Stimulated activated CD8-positive, alpha-beta memory T cell treated with anti-CD3 and anti-CD28 coated beads, Interleukin-2, amount 100 ng/mL, for 1 hour (primary cell): ENCODE data around the gene EGLN2.
"Not testable (repeated sequence)": the region's sequence is repeated elsewhere in the genome, so short reads cannot be mapped to it uniquely, and the experiment has no call there.

Source experiments
- DNase-seq, 2 donors: peaks; one replicate each; pipeline ENCODE4 v3.0.0-alpha.2; 2020; ENCODE audit warnings: low read depth in 2 of 2

EGLN2 gene

DNA sequence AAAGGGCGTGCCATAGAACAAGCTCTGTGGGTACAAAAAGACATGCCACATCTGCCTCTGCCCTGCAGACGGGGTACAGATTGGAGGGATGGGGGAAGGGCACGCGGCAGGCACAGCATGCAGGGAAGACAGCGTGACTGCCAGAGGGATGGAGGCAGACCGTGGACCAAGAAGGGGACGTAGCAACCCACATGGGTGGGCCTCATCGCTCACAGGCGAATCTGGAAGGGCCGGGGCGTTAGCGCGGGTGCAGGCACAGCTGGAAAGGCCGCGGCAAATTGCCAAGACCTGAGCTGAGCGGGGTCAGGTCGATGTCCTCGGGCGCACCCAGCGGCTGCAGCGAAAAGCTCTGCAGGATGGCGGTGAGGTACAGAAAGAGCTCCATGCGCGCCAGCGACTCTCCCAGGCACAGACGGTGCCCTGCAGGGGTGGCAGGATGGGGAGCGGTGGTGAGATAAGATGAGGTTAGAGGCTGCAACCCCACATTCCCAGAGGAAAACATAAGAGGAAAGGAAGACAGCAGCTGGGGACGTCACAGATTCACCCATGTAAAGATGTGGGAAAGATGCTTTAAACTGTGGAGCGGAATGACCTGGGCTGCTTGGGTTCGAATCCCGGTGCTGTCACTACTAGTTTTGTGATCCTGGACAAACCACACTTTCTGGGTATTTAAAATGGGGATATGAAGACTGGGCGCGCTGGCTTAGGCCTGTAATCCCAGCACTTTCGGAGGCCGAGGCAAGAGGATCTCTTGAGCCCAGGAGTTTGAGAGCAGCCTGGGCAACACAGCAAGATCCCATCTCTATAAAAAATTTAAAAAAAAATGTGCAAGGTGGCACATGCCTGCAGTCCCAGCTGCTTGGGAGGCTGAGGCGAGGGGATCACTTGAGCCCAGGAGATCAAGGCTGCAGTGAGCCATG lies 19.7 kb downstream of the EGLN2 start:
- peak in 1 of 2 donors; percentile 55 for DNase-seq

GRCh38 chr19:40819479-40820234 lies 20.7 kb downstream of the EGLN2 start:
- peak in 1 of 2 donors; percentile 45 for DNase-seq

GRCh38 chr19:40822161-40822560 lies 23.2 kb downstream of the EGLN2 start:
- no peak for DNase-seq

GRCh38 chr19:40822704-40823553 lies 23.9 kb downstream of the EGLN2 start:
- DNase-seq = not testable (repeated sequence)

- not testable (repeated sequence) for DNase-seq
Measured at GRCh38 chr19:40824916-40825315, 25.9 kb downstream of the EGLN2 start.

DNA sequence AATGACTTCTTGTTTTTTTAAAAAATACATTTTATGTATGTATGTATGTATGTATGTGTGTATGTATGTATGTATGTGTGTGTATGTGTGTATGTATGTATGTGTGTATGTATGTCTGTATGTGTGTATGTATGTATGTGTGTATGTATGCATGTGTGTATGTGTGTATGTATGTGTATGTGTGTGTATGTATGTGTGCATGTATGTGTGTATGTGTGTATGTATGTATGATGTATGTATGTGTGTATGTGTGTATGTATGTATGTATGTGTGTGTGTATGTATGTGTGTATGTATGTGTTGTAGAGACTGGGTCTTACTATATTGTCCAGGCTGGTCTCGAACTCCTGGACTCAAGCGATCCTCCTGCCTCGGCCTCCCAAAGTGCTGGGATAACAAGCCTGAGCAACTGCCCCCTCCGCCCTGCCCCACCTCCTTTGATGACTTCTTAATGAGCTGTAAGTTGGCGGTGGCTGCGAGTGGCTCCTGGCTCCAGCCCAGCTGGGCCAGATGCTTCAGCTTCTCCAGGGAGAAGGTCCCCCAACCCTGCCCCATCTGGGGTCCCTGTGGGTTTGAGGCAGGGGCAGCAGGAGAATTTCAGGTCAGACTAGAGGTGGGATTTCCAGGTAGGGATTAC lies 26.6 kb downstream of the EGLN2 start:
- DNase-seq = not testable (repeated sequence)

GRCh38 chr19:40826312-40826698 lies 27.3 kb downstream of the EGLN2 start:
- DNase-seq = not testable (repeated sequence)

DNA sequence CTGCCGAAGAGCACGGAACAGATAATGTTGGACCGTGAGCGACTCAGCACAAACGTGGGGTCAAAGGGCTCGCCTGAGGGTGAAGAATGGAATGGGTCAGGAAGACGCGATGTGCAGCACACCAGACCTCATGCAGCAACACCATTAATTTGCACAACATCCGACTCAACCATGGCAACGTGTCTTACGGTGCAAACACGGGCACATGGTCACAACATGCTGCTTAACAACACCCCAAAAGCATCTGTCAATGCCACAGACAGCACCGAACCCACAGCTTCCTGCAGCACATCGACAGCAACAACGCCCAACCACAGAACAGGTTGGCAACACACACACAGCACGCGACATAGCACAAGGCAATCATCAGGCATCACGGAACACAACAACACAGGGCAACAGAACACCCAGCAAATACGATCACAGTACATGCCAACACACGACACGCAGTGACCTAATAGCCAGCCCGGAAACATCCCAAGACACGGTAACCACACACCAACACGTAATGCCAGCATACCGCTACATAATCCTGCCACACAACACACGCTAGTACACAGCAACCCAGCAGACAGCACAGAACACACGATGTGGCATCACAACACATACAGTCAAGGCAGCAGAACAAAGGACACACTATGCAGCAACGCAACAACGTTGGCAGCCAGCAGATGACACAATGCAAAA lies 27.9 kb downstream of the EGLN2 start:
- peak; percentile 39 to 46 for DNase-seq

DNA sequence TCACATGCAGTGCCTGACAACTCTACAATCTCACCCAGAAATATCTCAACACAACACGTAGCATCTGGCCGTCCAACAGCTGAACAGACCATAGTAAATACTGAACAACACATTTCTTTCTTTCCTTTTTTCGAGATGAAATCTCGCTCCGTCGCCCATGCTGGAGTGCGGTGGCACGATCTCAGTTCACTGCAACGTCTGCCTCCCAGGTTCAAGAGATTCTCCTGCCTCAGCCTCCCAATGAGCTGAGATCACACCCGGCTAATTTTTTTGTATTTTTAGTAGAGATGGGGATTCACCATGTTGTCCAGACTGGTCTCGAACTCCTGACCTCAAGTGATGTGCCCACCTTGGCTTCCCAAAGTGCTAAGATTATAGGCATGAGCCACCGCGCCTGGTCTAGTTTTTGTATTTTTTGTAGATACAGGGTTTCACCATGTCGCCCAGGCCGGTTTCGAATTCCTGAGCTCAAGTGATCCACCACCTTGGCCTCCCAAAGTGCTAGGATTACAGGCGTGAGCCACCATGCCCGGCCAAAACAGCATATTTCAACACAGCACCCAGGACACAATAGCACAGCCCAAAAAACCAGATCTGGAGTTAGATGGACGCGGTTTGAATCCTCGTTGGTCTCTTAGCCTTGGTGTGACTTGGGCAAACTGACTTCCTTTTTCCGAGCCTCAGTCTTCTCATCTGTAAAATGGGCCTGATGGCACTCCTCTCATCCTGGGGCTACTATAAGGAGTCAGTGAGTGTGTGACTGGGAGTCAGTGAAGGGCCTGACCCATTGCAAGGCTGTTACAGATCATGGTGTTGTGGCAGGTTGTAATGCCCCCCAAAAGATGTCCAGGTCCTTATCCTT lies 28.6 kb downstream of the EGLN2 start:
- DNase-seq = no peak

GRCh38 chr19:40829205-40829604 lies 30.2 kb downstream of the EGLN2 start:
- DNase-seq = no peak

GRCh38 chr19:40830741-40831140 lies 31.8 kb downstream of the EGLN2 start:
- DNase-seq = not testable (repeated sequence)

DNA sequence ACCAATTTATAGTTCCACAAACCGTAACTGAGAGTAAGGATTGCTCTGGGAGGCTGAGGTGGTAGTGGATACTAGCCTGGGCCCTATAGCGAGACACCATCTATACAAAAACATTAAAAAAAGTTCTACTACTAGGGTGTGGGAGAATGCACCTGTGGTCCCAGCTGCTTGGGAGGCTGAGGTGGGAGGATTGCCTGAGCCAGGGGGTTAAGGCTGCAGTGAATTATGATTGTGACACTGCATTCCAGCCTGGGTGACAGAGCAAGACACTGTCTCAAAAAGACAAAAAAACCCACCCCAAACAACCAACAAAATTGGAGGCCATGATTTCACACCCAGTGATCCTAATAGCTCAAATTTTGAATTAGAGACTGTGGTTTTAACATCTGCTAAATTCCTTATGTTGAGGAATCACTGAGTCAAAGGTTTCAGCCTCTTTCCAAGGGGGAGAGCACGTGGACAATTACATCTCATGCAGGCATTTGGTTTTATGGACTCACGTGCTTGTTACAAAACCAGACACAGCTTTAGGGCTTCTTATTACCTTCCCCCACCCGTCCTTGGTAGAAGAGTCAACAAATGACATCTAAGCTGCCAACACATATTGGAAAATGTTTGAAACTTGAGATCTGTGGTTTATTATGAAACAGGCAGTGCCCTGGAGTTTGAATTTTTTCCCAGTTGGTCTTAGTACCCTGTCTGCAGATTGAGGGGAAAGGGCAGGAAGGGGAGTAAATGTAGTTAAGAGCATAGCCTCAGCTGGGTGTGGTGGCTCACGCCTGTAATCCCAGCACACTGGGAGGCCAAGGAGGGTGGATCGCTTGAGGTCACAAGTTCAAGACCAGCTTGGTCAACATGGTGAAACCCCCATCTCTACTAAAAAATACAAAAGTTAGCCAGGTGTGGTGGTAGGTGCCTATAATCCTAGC lies 32.8 kb downstream of the EGLN2 start:
- no peak for DNase-seq

- not testable (repeated sequence) for DNase-seq
Measured at GRCh38 chr19:40832431-40832790, 33.4 kb downstream of the EGLN2 start.

GRCh38 chr19:40833728-40834533 lies 34.9 kb downstream of the EGLN2 start:
- not testable (repeated sequence) for DNase-seq

- DNase-seq = no peak
Measured at GRCh38 chr19:40836754-40837429, 37.9 kb downstream of the EGLN2 start.

GRCh38 chr19:40838477-40838876 lies 39.5 kb downstream of the EGLN2 start:
- not testable (repeated sequence) for DNase-seq

DNA sequence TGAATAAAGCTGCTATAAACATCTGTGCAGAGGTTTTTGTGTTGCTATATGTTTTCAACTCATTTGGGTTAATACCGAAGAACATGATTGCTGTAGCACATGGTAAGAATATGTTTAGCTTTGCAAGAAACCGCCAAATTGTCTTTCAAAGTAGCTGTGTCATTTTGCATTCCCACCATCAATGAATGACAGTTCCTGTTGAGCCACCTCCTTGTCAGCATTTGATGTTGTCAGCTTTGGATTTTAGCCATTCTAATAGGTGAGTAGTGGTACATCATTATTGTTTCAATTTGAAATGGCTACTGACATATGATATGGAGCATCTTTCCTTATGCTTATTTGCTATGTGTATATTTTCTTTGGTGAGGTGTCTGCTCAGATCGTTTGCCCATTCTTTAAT lies 43.0 kb downstream of the EGLN2 start:
- not testable (repeated sequence) for DNase-seq
